K562 (cell line): Measurements from ENCODE around the gene COG4. TPM values are rescaled to one million over a fixed set of nuclear protein-coding genes. Genes with fewer than 3 reads are reported as not detected.

Experiments
- CBX2 ChIP-seq: fragments of 200-600 bp; sonication (generic); IDR thresholded peaks from one replicate; pipeline ENCODE4 v1.6.1; 2012; ENCODE audit warnings: mild to moderate bottlenecking, low read length, inconsistent platforms; ENCODE audit not compliant: insufficient read depth, poor library complexity, severe bottlenecking
- CBX3 ChIP-seq, 2 experiments: IDR thresholded peaks; 1 replicate in 1 of 2; 2 replicates in 1 of 2; pipeline ENCODE4 v1.6.1; 2012; ENCODE audit warnings: inconsistent platforms in 2 of 2, low read length in 2 of 2, borderline replicate concordance in 1 of 2, control low read depth in 1 of 2
- CCAR2 ChIP-seq: fragments of 200-400 bp; formaldehyde crosslinking; IDR thresholded peaks from 2 replicates; pipeline ENCODE4 v1.6.1; 2017; ENCODE audit warnings: mild to moderate bottlenecking, low read depth, low read length
- CSDE1 ChIP-seq, 2 experiments: fragments of 450-650 bp; IDR thresholded peaks; 2 replicates each; pipeline ENCODE4 v1.6.1; 2016; ENCODE audit warnings: mild to moderate bottlenecking in 1 of 2
- ELK1 ChIP-seq: sonication (generic); formaldehyde crosslinking; IDR thresholded peaks from 2 replicates; pipeline ENCODE4 v1.8.1; 2022; ENCODE audit warnings: missing genetic modification reagents
- HDAC1 ChIP-seq, 2 experiments: fragments of 450-650 bp; IDR thresholded peaks; 2 replicates each; pipeline ENCODE4 v1.6.1; 2016 to 2017; ENCODE audit warnings: inconsistent platforms in 1 of 2, mild to moderate bottlenecking in 1 of 2, moderate library complexity in 1 of 2
- HES1 ChIP-seq: fragments of 450-650 bp; IDR thresholded peaks from 2 replicates; pipeline ENCODE4 v1.6.1; 2016; ENCODE audit warnings: low read depth, mild to moderate bottlenecking, moderate library complexity
- KLF10 ChIP-seq: fragments of 250-450 bp; sonication (Bioruptor Pico); IDR thresholded peaks from 2 replicates; pipeline ENCODE4 v1.6.1; 2021; ENCODE audit warnings: matching md5 sums
- MAX ChIP-seq: sonication (generic); formaldehyde crosslinking; IDR thresholded peaks from 2 replicates; pipeline ENCODE4 v1.9.0; 2022; ENCODE audit warnings: mild to moderate bottlenecking, missing genetic modification reagents
- MCM2 ChIP-seq: fragments of 450-650 bp; IDR thresholded peaks from 2 replicates; pipeline ENCODE4 v1.6.1; 2017; ENCODE audit warnings: low read depth, mild to moderate bottlenecking
- PHTF2 ChIP-seq: fragments of 250-450 bp; sonication (Bioruptor Pico); IDR thresholded peaks from 2 replicates; pipeline ENCODE4 v1.5.0; 2021; ENCODE audit warnings: mild to moderate bottlenecking
- POLR2AphosphoS2 ChIP-seq: IDR thresholded peaks from 2 replicates; pipeline ENCODE4 v1.6.1; 2012; ENCODE audit warnings: low read length, improper control_type of control experiment
- PREB ChIP-seq: sonication (generic); formaldehyde crosslinking; IDR thresholded peaks from 2 replicates; pipeline ENCODE4 v1.8.1; 2023; ENCODE audit warnings: mild to moderate bottlenecking, missing genetic modification reagents
- RFX5 ChIP-seq: IDR thresholded peaks from 2 replicates; pipeline ENCODE4 v1.6.1; 2011; ENCODE audit warnings: low read depth, mild to moderate bottlenecking, improper control_type of control experiment, low read length
- SRF ChIP-seq, 2 experiments: fragments of 250-450, 450-650 bp in 1 of 2; sonication (Bioruptor Pico) in 1 of 2; sonication (generic) in 1 of 2; formaldehyde crosslinking; IDR thresholded peaks; 2 replicates each; pipeline versions ENCODE4 v1.5.0 to v1.5.1; 2020 to 2022; ENCODE audit warnings: mild to moderate bottlenecking in 1 of 2, missing genetic modification reagents in 1 of 2
- TCF3 ChIP-seq: sonication (generic); formaldehyde crosslinking; IDR thresholded peaks from 2 replicates; pipeline ENCODE4 v1.4.0; 2020; ENCODE audit warnings: mild to moderate bottlenecking, missing genetic modification reagents
- TFAP4 ChIP-seq: sonication (generic); formaldehyde crosslinking; IDR thresholded peaks from 2 replicates; pipeline ENCODE4 v1.8.0; 2022; ENCODE audit warnings: missing genetic modification reagents, mild to moderate bottlenecking, moderate library complexity, borderline replicate concordance
- XRCC4 ChIP-seq: IDR thresholded peaks from one replicate; pipeline ENCODE4 v1.6.1; 2011; ENCODE audit not compliant: insufficient read depth, insufficient read length; ENCODE audit errors: extremely low read depth
- ZFP36 ChIP-seq: fragments of 150-350 bp; IDR thresholded peaks from 2 replicates; pipeline ENCODE4 v1.6.1; 2018; ENCODE audit warnings: low read length, low read depth; ENCODE audit not compliant: partially characterized antibody
- ZNF217 ChIP-seq: sonication (generic); formaldehyde crosslinking; IDR thresholded peaks from 2 replicates; pipeline ENCODE4 v1.8.0; 2022; ENCODE audit warnings: mild to moderate bottlenecking, missing genetic modification reagents
- ZNF398 ChIP-seq: fragments of 250-450 bp; sonication (Bioruptor Pico); IDR thresholded peaks from 2 replicates; pipeline ENCODE4 v1.8.0; 2021; ENCODE audit warnings: moderate library complexity, mild to moderate bottlenecking, inconsistent platforms
- ZNF551 ChIP-seq: fragments of 250-450 bp; sonication (Bioruptor Pico); IDR thresholded peaks from 2 replicates; pipeline ENCODE4 v1.5.0; 2021; ENCODE audit warnings: mild to moderate bottlenecking, moderate library complexity
- polyA plus RNA-seq, 8 experiments: library from polyadenylated mRNA; depleted of rRNA in 4 of 8; stranded (reverse) in 5 of 8; unstranded in 3 of 8; fragments of >200 nt; fragmentation: Nextera tagmentation in 2 of 8; fragmentation: Illumina TruSeq in 1 of 8; extraction: Ambion mirVana in 2 of 8; extraction: Trizol in 1 of 8; gene quantifications; 2 replicates each; pipeline versions ENCODE4 v1.2.1 to v1.2.3, GENCODE V29; 2011 to 2014; ENCODE audit warnings: inconsistent platforms in 1 of 8, missing spikeins in 1 of 8
- total RNA-seq, 7 experiments: library from RNA; depleted of rRNA in 6 of 7; stranded (reverse); fragments of >200 nt in 6 of 7; fragmentation: Illumina TruSeq in 2 of 7; extraction: Trizol in 2 of 7; gene quantifications; 2 replicates each; pipeline versions ENCODE4 v1.2.1 to v1.2.3, GENCODE V29; 2011 to 2021; ENCODE audit warnings: low replicate concordance in 1 of 7

Gene COG4
- total and polyA plus RNA-seq, 9 of the 15 experiments (the other 6 are each of a cell fraction or from before 2014, with no cell fraction given), result 13.7 to 73.9 (median 44.2) TPM

GRCh38 chr16:70438969-70439862 is 84.1 kb downstream of the COG4 start, which contains the start of gene ST3GAL2 (continued):
- TF ChIP-seq ZNF398 (CRISPR knock-in tag), result no peak
- TF ChIP-seq POLR2AphosphoS2, result no peak
- no peak for TF ChIP-seq HES1
- TF ChIP-seq CBX3 (IDR thresholded peaks at IDR 0.05; ENCODE audit: borderline replicate concordance in 1 of 2, low read length in 2 of 2), result no peak
- no peak for TF ChIP-seq ZFP36
- TF ChIP-seq TCF3 (CRISPR knock-in tag), result no peak
- TF ChIP-seq PREB (CRISPR knock-in tag), result no peak
- no peak for TF ChIP-seq ELK1
- no peak for TF ChIP-seq ZNF217 (CRISPR knock-in tag)
- no peak for TF ChIP-seq KLF10 (CRISPR knock-in tag)
- TF ChIP-seq PHTF2 (CRISPR knock-in tag), result no peak
- no peak for TF ChIP-seq ZNF551
- no peak for TF ChIP-seq XRCC4
- TF ChIP-seq CSDE1 (IDR thresholded peaks at IDR 0.05), result no peak
- TF ChIP-seq HDAC1 (IDR thresholded peaks at IDR 0.05), result 0 out of 4 replicates have a peak, but pooled peaks of 1 of the 2 experiments have one; percentile 21
- TF ChIP-seq SRF (CRISPR knock-in tag; IDR thresholded peaks at IDR 0.05), result no peak
- TF ChIP-seq CBX2, result no peak
- TF ChIP-seq CCAR2, result no peak
- TF ChIP-seq TFAP4 (CRISPR knock-in tag), result peak; percentile 89
- no peak for TF ChIP-seq MCM2
- 0 out of 2 replicates have a peak, but pooled peaks have one; percentile 41 for TF ChIP-seq MAX
- no peak for TF ChIP-seq RFX5
